Activated naive CD8-positive, alpha-beta T cell treated with anti-CD3 and anti-CD28 coated beads, Interleukin-2, amount 50 U/mL, for 16 hours (primary cell): ENCODE data around the gene EPB41.
"Not testable (repeated sequence)": the region's sequence is repeated elsewhere in the genome, so short reads cannot be mapped to it uniquely, and the experiment has no call there.

Source experiments
- DNase-seq: peaks from one replicate; pipeline ENCODE4 v3.0.0-alpha.2; 2020; ENCODE audit warnings: low read depth, low spot score

The EPB41 gene

DNA sequence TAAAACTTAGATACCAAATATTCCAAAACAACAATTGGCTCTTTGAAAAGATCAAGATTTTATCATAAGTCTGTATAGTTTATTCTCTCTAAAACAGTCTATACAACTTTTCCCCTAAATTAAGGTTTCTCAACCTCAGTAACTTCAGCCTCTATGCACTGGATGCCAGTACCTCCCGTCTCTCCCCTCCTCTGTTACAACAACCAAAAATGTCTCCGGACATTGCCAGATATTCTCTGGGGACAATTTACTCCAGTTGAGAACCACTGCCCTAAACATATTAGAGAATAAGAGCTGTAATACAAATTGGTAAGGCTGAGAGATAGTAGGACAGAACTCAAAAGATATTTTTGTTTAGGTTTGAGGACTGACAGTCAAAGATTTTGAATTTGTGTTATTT is 137.7 kb downstream of the EPB41 start:
- DNase-seq = no peak

DNA sequence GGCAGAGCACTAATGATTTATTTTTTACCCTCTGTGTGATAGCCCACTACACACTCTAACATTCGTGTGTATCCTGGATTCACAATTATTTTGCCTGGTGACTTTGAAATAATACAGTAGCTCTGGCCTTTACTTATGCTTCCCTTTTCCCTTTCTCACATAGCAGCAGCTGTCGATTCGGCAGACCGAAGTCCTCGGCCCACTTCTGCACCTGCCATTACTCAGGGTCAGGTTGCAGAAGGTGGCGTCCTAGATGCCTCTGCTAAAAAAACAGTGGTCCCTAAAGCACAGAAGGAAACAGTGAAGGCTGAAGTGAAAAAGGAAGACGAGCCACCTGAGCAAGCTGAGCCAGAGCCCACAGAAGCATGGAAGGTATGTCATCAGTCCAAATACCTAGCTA is 138.6 kb downstream of the EPB41 start:
- no peak for DNase-seq

DNA sequence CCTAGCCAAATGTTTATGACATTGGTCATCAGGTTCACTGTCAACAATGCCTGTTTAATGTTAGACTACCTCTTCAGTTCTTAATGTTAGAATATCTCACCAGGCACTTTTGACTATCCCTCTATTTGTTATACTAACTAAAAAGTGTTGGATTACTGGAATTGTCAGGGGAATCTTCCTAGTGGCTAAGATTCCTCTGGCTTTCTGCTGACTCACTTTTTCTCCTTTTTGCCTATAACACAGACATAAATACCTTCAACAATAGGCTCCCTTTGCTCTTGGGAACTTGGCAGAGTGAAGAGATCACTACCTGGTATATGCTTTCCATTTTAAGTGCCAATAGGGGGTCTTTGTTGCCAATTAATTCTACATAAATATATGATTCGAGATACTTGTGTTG is 140.8 kb downstream of the EPB41 start:
- no peak for DNase-seq

DNA sequence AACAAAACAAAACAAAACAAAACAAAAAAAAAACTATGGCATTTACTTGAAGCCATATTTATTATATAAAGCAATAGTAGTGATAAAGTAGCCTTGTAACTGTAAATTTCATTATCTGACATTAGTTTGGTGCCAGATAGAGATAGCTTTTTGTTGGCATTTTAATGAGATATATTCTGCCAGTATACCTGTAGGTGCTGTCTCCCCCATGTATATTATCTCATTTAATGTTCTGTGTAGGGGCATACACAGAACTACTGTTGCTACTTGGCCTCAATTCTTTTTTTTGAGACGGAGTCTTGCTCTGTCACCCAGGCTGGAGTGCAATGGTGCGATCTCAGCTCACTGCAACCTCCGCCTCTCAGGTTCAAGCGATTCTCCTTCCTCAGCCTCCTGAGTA is 141.9 kb downstream of the EPB41 start:
- DNase-seq = no peak

DNA sequence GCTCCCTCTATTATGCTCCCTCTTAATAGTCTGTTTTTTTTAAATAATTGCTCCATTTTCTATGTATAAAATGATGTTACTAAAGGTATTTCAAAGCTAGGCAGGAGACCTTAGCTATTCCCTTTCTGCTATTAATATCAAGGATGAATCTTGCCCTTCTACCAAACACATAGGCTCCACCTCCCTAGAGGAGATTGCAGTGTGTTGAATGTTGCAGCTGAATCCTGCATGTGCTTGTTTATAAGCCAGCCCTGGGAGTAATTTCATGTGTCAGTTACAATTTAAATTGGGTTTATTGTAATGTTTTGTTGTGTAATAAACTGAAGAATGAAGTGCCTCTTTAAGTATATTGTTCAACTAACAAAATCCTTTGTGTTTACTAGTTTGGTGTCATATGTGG is 143.3 kb downstream of the EPB41 start:
- no peak for DNase-seq

DNA sequence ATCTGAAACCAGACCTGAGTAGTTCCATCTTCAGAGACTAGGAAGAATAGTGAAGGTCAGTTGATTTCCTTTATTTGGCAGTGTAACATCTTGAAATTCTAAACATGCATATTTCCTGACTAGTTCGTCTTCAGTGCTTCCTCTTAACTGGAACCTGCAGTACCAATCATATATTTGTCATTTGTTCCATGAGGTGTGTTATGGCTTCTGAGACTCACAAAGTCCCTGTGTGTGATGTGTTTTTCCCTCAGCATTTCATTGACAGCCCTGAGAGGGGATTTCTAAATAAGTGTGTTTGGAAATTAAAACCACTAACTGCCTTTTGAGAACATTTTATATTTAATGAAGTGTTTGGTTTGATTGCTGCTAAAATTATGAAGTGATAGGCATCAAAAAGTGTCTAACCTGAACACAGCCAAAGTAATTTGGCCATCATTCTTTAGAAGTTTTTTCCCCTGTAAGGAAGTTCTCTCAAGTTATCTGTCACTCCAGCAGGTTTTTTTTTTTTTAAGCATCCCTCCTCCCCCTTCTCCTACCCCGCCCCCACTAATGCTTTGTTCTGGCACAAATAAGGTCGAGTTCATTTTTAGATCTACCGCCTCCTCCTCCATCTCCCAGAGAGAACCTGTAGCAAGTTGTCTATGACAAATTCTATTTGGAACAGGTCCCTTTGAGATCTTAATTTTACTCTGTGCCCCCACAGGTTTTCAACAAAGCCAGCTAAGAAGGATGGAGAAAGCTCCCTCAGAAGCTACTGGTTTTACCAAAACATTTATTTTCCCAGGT is 148.0 kb downstream of the EPB41 start:
- DNase-seq = peak; percentile 14

DNA sequence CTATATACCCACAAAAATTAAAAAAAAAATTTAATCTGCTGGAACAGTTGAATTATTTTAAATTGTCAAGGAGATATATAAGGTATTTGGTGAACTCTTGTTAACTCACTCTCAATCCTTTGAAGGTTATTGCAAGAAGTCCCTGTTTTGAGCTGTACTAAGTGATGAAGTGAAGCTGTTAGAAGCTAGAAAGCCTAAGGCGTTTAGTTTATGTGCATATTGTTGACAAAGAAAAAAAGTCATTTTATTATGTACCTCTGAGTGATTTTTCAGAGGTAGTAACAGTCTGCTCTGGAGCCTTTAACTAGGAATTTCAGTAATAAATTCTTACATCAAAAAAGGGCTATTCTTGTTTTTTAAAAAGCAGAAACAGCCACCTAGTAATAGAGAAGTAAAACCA is 149.7 kb downstream of the EPB41 start:
- DNase-seq = no peak

DNA sequence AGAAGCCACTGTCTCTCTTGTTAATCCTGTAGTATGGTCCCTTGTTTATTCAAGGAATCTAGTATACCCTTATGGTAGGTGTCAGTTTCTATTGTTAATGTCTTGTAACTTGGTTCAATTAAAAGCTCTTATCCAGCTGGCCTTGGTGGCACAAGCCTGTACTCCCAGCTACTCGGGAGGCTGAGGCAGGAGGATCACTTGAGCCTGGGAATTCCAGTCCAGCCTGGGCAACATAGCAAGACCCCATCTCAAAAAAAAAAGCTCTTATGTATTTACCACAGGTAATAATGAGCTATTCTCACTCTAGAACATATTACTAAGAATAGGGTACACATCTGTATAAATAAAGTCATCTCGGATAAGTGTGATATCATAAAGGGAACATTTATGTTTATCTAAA is 162.8 kb downstream of the EPB41 start:
- no peak for DNase-seq

DNA sequence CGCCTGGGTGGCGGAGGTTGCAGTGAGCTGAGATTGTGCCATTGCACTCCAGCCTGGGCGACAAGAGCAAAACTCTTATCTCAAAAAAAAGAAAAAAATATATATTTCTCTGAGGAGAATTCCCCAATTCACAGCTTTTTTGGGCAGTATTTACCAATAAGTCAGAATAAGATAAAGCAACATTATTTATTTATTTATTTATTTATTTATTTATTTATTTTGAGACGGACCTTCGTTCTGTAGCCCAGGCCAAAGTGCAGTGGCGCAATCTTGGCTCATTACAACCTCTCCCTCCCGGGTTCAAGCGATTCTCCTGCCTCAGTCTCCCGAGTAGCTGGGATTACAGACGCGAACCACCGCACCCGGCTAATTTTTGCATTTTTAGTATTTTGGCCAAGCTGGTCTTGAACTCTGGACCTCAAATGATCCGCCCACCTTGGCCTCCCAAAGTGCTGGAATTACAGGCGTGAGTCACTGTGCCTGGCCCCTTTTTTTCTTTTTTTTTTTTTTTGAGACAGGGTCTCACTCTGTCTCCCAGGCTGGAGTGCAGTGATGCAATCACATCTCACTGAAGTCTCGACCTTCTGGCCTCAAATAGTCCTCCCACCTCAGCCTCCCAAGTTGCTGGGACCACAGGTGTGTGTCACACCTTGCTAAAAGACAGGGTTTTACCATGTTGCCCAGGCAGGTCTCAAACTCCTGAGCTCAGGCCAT is 165.7 kb downstream of the EPB41 start:
- DNase-seq = not testable (repeated sequence)

DNA sequence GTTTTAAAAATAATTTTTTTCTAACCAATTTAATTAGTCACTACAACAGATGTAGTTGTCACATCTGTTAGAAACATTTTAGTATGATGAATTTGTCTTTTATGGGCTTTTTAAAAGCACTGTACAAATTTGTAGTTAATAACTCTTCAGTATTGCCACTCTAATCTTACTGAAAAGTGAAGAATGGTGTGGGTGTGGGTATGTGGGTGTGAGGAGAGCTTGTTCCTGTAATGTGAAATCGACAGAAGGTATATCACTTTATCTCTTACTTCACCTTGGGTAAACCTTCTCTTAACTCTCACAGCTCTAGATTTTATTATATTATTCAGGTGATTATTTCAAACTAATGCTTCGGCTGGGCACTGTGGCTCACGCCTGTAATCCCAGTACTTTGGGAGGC is 166.8 kb downstream of the EPB41 start:
- no peak for DNase-seq

DNA sequence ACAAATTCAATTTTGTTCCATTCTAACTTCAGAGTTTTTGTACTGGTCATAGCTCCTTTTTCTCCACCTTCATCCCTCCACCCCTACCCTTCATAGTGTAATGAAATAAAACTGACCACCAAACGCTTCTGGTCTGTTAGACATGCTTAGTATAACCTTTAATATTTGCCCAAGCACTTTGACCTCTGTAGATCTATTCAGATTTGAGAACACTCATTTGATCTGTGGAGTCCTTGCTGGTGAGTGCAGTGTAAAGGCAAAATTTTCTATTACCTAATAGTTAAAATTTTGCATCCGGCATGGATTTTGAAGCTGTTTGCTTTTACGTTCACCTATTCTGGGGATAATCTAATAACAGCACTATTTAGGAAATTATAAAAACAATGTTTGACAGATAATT is 168.2 kb downstream of the EPB41 start:
- DNase-seq = no peak

DNA sequence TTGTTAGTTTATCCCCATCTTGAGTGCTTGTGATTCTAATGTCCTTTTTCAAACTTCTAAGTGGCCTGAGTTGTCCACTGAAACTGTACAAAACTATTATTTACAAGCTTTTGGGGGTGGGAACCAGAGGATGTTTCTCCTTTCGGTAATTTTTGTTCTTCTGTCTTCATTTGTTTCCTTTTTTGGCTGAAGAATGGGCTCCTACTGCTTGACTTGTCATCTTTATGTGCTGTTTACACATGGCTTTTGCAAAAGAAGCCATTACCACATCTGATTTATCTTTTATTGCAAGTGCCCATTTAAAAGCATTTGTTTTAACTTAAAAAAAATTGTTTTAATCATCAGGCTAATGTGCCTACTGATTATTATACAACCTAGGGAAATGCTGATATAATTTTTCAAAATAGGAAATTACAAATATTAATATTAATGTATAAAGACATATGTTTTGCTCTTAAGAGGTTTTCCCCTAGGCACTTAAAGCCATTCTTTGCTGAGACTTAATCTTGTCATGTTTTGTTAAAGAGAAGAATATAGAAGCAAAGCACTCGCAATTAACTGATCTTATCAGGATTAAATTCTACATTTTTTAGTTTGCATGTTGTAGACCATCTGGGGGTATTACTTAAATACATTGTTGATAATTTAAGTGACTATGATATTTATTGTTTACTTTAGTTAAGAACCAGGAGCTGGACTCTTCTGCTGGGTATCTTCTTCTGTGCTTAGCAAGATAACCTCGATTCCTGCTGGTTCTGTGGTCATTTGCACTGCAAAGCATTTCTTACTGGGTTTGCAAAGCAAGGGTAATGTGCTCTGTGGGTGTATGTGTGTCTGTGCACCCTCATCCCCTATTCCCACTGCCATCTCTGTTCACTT is 169.2 kb downstream of the EPB41 start:
- DNase-seq = no peak

DNA sequence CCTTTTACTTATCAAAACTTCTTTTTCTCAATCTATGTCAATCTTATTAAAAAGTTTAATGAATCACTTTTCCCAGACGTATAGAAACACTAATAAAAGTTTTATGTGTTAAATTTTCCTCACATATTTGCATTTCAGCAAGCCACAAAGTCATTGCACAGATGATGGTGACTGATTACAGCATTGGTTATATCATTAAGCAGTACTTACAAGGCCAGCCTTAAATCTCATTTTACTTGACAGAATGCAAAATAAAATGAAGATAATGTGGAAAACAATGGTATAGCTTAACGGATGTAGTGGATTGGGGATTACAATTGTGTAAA is 169.8 kb downstream of the EPB41 start:
- no peak for DNase-seq

DNA sequence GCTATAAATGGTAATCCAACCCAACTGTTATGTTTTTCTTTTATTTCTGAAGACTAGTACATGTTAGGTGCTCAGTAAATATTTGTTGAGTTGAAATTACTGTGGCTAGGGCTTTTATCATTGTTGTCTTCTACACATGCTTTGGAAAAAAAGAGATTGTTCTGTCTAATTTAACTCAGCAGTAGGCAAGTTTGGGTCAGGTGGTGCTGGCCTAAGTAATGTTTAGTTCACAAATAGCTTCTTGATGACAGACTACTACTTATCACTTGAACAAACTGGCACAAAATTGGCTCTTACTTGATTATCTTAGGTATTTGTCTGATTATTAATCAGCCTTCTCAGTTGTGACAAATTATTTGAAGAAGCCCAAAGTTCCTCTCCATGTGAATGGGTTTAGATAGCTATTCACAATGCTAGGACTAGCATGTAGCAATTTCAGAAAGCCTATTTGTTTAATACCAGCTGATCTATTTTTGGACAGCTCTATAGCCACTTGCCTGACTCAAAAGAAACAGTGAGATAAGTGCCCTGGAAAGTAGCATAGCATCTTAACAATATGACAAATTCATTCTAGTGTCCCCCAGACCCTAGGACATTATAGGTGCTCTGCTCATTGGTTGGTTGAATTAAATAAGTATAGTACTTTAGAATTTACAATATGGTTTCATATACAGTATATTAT is 176.7 kb downstream of the EPB41 start:
- DNase-seq = no peak

DNA sequence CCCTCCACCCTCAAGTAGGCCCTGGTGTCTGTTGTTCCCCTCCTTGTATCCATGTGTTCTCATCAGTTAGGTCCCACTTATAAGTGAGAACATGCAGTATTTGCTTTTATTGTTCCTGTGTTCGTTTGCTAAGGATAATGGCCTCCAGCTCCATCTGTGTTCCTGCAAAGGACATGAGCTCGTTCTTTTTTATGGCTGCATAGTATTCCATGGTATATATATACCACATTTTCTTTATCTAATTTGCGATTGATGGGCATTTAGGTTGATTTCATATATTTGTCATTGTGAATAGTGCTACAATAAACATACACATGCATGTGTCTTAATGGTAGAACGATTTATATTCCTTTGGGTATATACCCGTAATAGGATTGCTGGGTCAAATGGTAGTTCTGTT is 178.3 kb downstream of the EPB41 start:
- DNase-seq = not testable (repeated sequence)

DNA sequence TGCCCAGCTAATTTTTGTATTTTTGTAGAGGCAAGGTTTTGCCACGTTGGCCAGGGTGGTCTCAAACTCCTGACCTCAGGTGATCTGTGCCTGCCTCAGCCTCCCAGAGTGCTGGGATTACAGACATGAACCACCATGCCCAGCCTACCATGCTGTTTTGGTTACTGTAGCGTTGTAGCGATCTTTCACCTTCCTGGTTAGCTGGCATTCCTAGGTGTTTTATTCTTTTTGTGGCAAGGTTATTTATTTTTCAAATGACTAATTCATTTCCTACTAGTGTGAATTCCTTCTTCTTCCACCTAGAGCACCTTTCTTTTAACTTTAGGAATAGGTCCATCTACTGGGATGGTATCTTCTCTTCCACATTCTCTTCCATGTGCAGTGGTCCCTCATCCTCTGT is 180.1 kb downstream of the EPB41 start:
- no peak for DNase-seq

DNA sequence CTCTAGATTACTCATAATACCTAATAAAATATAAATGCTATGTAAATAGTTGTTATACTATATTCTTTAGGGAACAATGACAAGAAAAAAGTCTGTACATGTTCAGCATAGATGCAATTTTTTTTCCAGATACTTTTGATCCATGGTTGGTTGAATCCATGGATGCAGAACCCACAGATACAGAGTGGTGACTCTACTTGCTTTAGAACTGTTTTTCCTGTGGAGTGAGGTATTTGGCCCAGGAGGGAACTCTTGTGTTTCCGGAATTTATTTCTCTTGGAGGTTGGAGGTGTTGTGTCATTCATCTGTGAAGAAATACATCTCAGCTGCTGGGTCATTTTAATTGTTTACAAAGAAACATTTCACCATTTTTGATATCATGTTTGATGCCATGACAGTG is 180.6 kb downstream of the EPB41 start:
- no peak for DNase-seq

DNA sequence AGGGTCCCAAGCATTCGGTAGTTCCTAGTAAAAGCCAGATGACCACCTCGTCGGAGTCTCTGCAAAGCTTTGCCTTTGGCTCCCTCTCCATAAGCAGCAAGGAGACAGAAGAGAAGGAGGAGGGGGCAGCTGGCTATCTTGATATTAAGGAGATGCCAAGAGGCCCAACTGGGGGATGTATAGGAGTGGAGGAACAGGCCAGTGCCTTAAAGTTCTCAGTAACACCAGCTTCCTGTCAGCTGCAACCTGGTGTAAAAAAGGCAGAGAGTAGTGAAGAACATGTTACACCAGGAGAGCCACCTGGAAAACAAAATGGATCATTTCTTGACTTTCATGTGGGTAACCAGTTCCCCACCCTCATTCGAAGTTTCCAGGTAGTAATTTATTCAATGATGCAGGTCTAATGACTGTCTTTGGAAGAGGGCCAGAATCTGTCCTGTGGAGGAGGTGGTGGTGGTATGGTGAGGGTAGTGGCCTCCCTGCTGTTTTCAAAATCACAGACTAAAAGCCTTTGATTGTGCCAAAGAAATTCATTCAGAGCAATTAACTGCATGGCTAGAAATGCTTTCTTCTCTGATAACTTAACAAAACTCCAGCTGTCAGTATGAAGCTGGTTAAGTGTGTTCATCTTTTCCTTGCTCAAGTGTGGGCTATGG is 182.0 kb downstream of the EPB41 start:
- DNase-seq = no peak

DNA sequence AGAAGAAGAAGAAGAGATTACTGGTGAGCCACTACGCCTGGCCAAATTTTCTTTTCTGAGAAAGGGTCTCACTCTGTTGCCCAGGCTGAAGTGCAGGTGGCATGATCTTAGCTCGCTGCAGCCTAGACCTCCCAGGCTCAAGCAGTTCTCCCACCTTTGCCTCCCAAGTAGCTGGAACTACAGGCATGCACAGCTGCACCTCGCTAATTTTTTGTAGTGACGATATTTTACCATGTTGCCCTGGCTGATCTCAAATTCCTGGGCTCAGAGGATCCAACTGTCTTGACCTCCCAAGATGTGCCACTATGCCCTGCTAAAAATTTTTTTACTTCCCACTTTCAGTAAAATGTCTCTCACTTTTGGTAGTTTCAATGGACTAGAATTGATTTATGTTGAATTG is 184.9 kb downstream of the EPB41 start:
- DNase-seq = no peak

DNA sequence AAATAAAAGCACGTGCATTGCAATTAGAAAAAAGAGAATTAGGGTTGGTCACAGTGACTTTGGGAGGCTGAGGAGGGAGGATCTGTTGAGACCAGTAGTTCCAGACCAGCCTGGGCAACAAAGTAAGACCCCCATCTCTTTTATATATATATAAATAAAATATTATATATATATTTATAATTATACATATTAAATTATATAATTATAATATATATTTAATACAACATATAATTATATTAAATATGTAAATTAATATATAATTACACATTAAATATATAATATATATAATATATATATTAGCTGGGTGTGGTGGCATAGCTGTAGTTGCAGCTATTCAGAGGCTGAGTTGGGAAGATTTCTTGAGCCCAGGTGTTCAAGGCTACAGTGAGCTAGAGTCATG is 186.1 kb downstream of the EPB41 start:
- DNase-seq = no peak

DNA sequence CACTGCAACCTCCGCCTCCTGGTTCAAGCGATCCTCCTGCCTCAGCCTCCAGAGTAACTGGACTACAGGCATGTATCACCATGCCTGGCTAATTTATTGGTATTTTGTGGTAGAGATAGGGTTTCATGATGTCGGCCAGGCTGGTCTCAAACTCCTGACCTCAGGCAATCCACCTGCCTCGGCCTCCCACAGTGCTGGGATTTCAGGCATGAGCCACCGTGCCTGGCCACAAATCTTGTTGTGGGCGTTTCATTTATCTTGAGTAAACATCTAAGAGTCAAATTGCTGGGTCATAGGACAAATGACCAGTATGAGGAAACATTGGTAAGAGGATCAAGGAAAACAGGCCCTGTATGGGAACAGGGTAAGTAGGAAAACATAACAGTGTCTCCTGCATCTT is 191.5 kb downstream of the EPB41 start:
- no peak for DNase-seq
